Activated T-helper 9 cell treated with anti-CD3 and anti-CD28 coated beads, Interleukin-2, amount 50 U/mL, for 16 hours (primary cell): ENCODE results near the gene SEPTIN2.
A peak's percentile ranks its signal among the peaks of the same experiment; 100 is the strongest.
"Not testable (repeated sequence)": the region's sequence is repeated elsewhere in the genome, so short reads cannot be mapped to it uniquely, and the experiment has no call there.

Experiments
- DNase-seq: peaks from one replicate; pipeline ENCODE4 v3.0.0-alpha.2; 2020; ENCODE audit warnings: low read depth

Gene SEPTIN2

DNA sequence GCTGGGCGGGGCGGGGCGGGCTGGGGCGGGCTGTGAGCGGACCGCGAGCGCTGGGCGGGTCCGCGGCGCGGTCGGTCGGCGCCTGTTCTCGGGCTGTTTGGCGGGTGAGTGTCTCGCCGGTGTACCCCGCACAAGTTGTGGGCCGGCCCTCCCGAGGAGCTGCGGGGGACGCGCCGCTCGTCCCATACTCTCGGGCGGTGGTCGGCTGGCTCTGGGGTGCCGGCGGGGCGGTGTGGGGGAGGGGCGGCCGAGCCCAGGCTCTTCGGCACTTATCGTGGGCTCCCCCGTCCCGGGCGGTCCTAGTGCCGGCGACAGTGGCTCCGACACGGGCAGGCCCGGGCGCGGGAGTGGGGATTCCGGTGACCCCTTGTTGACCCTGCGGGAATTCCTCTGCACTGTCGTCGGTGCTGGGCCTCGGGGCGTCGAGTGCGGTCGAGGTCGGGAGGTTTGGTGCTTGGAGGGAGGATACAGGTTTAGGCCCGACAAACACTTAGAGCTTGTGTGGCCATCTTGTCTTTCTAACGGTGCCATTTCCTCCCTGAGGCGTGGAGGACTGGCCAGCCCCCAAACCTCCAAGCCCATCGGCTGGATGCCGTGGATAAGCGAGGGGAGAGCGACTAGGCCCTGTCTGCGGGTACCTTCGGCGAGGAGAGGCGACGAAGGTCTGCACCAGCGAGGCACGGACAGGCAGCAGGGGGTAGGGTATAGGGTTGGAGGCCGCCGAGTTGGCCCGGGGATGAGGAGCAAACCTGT is at the start of gene SEPTIN2:
TSS of gene SEPTIN2 (plus strand) at position 47 of the 753 bp plus-strand sequence. CDS start 8,308 bp downstream, outside the sequence.
- peak; percentile 71 for DNase-seq

DNA sequence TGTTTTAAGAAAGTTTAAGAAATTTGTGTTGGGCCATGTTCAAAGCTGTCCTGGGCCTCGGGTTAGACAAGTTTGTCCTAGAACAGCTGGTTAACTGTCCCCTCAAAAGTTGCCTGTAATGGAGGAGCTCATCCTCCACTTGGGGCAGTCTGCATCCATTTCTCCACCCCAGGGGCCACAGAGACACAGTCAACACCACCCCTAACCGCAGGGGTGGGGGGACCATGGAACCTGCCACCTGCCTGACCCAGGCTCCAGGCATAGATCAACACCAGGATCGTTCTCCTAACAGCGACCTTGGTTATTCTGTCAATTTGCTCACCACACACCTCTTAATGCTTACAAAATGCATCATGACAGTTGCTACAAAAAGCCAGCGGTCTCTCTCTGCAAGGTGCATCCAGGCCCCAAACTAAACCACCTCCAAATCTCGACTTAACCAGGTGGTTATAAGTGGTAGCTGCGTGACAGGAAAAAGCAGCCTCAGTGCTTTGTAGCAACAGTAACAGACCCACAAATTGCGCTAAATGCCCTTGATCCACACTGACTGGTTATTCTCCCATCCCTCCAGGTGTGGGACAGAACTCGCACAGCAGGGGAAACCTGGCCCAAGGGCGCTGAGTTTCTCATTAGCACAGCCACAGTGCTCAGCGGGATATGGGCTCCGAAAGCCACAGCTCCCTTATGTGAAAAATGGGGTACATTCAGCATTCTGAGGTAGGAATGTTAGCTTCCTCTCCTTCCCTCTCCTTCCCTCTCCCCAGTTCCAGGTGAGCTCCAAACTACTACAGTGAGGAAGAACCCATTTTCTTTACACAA is 48.3 kb upstream of the SEPTIN2 start:
- no peak for DNase-seq

DNA sequence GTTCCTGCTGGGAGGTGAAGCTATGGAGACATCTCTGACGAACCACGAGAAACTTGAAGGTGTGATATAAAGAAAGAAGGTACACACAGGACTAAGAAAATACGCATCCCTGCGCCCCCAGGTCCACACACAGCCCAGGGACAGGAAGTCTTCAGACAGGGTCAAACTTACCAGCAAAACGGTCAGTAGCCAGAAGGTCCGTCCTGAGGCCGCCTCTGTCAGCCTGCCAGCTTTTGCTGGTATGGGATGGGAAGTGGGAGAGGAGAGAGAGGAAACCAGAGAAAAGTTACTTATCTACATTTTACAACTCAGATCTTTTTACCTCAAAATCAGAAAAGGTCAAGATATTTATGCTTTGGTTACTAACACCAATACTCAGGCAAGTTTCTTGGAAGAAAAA is 47.4 kb upstream of the SEPTIN2 start:
- DNase-seq, result no peak

DNA sequence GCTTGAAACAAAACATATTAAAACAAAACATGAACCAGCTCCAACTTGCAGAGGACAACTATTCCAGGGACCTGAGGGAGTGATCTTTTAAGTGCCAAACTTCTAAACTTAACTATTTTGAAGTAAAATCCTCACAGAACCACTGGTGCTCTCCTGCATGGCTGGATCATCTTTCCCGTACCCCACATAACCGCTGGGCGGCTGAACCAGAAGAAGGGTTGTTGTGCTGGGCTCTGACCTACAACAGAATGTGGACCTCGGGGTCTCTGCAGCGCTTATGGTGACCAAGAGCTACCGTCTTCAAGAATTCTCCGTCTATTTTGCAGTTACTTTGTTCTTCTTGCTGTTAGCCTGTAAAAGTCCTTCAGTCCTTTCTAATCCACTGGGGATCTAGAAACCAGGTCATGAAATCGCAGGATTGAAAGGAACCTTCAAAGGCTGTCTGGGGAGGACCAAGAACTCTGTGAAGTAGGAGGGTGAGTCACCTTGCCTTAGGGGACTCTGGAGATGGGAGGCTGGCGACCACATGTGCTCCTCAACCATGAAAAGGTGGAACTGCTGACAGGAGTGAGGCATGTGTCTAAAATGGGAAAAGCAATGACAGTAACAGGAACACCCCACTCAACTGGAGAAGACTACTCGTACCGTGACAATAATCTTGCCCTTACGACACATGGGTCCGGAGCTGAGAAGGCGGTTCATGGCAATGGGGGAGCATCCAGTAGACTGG is 46.8 kb upstream of the SEPTIN2 start:
- no peak for DNase-seq

DNA sequence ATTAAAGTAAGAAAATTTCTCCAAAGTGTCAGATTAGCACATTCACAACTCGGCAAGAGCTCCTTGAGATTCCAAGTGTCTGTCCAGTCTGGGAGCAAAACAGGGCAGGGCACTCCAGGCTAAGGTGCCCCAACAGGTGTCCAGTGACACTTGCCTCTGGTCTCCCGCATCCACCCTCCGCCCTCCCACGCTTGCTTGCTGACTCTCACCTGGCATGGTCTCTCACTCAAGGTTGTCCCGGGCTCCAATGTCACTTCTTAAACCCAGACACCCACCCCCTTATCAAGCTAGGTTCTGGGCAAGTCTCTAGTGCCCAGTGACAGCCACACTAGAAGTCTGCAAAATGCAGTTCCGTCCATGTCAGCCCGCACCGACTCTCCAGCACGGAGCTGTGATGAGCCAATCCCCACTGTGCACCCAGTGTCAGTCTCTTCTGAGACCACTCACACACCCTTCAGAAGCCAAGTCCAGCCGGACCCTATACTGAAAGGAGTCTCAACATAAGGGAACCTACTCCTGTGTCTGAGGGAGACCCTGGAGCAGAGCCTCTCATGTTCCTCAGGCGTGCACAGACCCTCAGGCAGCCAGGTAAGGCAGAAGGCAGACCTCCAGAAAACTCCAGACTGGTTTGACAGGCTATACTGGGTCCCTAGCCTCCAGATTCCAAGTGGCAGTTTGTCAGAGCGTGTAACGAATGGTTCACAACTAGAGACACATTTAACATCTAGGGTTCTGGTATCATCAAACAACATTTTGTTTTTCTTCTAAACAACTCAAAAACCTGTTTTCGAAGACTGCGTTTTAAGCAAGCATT is 45.8 kb upstream of the SEPTIN2 start:
- no peak for DNase-seq

DNA sequence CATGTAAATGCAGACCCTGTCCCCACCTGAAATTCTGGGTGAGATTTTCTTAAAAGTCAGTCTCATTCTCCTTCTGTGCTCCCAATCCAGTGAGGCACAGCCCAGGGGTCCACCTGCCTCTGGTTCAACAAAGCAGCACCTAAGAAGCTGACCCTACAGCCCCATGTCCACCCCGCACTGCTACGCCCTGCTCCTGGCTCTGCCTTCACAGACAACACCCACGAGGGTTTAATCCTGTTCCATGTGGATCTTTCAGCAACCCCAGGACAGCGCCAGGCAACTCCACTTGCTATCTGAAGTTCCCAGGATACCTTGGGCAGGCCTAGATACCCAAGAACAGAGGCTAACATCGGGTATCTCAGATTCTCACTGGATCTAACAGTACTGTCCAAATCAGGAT is 45.2 kb upstream of the SEPTIN2 start:
- DNase-seq, result no peak

DNA sequence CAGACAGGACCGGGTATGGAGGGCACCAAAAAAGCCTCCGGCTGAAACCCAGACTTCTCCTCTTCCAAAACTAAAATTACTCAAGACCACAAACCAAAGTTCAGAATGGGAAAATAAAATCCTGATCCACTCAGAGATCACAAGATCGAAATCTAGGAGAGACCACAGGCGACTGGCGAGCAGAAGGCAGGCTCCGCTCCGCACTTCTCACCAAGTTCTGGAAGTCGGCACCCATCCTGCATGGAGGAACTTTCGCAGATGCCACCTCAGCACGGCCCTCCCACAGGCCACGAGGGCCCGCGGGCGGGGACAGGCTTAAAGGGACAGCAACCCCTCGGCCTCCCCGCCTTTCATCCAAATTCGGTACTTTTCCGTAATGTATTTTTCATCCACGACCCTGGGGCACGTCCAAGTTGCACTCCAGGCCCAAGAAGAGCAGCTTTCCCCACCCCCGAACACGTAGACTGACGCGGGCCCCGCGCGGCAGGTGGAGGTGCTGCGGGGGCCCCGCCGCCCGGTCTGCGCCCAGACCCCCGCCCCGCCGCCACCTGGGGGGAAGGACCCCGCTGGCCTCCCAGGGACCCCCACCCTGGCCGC is 43.9 kb upstream of the SEPTIN2 start:
- DNase-seq, result peak; percentile 40

DNA sequence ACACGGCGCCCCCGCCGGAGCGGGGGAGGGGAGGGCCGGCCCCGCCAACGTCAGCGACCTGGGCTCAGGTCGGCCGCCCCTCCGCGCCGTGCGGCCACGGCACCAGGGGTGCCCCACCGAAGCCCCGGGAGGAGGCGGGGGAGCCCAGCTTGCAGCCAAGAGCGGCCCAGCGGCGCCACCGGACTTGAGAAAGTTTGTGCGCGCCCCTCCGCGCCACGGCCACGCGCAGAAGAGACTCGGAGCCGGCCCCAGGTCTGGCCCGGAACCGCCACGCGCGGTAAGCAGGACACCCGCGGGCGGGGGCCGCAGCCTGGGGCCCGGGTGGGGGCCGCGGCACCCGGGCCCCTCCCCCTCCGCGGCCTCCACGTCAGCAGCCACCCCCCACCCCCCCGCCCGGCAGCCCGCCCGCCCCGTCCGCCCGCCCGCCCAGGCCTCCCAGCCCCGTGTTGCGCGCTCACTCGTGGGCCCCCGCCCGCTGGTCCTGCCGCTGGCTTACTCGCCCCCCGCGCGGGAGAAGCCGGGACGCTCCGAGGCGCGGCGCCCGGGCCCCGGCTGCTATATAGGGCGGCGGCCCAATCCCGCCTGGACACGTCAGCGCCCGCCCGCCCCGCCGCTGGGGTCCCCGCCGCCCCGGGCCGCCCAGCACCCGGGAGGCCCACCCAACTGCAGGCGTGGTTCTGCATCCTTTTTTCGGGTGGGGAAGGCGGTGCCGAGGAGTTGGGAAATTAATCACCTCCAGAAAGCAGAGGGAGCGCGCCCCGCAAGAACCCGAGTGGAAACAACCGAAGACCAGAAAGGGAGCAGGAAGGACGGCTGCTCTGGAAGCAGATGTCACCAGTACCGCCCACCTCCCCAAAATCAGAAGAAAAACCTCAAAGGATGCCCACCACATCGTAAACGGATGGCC is 43.2 kb upstream of the SEPTIN2 start:
- peak; percentile 28 for DNase-seq

DNA sequence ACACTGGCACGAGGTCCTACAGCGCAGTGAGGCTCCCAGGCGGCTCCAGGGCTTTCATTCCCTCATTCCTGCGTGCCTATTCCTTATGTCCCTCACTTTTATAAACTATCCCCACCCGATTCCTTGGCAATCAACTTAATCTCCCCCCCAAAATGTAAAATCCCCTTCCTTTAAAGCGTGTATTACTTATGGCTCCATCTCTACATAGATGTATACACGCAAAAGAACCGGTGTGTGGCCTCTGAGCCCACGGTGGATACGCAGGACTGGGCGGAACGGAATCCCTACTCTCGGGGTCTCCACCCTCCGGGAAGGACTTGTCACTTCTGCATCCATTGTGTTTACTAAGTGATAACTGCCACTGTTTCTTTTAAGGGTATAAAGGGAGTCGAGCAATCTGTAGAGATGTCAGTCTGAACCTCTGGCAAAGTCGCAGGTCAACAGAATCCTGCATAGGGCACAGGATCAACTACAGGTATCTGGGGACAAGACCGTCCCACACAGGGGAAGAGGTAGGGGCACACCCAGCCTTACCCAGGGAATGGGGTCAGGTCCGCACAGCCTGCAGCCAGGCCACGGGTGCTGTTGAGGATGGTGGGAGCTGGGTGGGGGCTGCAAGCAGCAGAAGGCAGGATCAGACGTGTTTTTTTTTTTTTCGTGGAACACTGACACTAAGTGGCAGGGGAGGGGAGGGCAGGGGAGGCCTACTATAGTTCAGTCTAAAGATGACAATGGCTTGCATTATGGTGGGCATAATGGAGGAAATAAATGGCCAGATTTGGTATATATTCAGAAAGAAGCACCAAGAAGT is 42.3 kb upstream of the SEPTIN2 start:
- no peak for DNase-seq

DNA sequence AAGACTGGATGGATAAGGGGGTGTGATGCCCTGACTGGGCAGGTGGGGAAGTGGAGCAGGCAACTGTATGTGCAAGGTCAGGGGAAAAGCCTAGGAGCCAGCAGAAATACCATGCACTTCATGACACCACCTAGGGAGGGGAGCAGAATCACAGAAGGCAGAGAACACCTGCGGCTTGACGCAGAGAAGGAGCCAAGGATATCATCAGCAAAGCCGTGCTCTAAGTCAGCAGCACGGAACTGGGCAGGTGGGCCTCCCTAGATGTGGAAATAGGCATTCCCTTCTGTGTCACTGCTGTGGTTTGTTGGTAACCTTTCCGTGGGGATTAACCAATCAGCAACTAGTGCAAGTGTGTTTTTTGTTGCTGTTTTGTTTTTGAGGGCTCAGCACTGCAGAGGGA is 41.6 kb upstream of the SEPTIN2 start:
- DNase-seq, result no peak

DNA sequence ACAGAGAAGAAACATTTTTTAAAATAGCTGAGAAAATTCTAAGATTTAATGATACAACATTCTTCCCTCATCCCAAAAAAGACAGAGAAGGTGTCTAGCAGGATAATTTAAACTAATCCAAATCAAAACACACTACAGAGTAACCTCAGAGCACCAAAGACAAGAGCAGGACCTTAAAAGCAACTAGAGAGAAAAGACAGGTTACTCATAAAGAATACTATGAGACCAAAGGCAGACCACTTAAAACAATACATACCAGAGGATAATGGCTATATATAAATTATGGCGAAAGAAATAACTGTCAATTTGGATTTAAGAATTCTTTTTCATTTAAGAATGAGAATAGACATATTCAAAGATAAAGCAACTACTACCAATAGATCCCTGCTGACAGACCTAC is 40.2 kb upstream of the SEPTIN2 start:
- DNase-seq, result no peak

DNA sequence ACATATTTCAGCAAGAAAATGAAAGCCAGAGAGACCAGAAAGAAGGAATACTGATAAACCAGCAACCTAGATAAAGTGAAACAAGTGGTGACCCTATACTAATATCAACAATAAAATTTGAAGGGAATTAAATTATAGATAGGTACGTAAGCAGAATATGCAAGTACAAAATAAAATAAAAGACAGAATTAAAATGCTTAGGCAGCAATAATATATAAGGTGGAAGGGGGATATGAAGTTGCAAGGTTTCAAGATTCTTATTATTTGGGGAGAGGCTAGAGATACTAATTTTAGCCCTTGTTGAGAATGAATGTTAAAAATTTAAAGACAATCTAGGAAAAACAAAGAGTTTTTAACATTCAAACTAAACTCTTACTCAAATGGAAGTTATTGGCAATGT is 39.8 kb upstream of the SEPTIN2 start:
- no peak for DNase-seq

DNA sequence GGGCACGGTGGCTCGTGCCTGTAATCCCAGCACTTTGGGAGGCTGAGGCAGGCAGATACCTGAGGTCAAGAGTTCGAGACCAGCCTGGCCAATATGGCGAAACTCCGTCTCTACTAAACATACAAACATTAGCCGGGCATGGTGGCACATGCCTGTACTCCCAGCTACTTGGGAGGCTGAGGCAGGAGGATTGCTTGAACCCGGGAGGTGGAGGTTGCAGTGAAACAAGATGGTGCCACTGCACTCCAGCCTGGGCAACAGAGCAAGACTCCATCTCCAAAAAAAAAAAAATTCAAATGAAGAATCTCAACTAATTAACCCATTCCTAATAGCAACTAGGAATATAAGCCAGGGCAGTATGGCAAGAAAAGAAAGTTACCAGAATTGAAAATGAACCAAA is 37.4 kb upstream of the SEPTIN2 start:
- DNase-seq, result not testable (repeated sequence)

DNA sequence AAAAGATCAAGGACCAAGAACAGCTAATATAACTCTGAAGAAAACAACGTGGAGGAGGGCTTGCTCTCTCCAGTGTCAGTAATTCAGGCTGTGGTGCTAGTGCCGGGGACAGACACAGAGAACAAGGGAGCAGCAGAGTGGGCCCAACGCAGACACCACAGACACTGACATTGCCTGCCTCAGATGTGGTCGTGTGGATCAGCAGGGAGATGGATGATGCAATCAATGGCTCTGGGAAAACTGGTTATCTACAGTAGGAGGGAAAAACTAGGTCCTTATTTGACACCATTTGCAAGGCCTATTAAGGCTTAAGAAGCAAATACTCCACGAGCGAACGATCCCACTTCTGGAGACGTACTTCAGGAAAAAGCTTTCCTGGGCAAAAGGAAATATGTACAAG is 36.3 kb upstream of the SEPTIN2 start:
- DNase-seq, result no peak

DNA sequence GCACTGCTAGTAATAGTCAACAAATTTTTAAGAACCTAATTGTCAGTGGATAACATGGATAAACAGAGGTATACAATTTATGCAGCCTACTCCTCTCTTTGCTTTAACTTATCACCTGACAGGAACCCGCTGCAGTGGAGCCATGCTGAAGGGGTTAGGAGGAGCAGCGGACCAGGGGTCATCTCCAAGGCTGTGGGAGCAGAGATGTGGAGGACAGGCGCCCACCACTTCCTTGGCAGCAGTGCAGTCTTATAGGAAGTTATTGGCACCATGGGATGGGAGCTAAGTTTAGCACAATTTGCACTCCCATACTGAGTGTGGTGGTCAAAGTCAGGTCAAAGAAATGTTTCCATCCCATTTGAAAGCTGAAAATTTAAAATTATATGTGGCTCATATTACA is 35.9 kb upstream of the SEPTIN2 start:
- no peak for DNase-seq

DNA sequence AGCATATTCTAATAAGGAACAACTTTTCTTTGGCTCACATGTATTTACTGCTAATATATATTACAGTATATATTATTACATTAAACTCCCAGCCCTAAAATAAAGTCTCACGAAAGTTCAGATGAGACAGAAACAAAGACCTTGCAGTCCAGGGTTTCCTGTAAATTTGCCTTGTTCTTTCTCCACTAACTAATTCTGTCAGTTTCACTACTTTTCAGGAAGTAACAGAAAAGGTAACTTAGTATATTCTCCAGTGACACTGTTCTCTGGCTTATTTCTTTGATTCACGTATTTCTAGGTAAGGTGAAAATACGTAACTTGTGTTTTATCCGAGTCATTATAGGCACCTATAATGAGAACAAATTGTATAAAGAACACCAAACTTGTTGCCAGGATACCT is 35.4 kb upstream of the SEPTIN2 start:
- DNase-seq, result no peak

DNA sequence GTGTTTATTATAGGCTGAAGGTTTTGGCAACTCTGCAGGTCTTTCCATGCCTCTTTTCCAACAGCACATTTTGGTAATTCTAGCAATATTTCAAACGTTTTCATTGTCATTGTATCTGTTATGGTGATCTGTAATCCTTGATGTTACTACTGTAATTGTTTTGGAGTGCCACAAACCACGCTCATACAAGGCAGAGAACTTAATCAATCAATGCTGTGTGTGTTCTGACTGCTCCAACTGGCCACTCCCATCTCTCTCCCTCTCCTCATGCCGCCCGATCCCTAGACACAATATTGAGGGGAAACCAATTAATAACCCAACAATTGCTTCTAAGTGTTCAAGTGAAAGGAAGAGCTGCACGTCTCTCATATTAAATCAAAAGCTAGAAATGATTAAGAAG is 33.2 kb upstream of the SEPTIN2 start:
- DNase-seq, result no peak

DNA sequence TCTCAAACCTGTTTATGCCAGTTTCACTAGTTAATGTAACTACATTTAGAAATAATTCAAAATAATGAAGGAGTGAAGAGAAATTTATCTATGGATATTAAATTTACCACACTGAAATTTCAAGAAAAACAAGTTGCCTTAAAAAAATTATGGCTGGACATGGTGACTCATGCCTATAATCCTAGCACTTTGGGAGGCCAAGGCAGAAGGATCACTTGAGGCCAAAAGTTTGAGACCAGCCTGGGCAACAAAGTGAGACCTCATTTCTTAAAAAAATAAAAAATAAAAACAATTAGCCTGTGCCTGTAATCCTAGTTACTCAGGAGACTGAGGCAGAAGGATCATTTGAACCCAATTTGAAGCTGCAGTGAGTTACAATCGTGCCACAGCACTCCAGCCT is 30.1 kb upstream of the SEPTIN2 start:
- DNase-seq, result no peak

DNA sequence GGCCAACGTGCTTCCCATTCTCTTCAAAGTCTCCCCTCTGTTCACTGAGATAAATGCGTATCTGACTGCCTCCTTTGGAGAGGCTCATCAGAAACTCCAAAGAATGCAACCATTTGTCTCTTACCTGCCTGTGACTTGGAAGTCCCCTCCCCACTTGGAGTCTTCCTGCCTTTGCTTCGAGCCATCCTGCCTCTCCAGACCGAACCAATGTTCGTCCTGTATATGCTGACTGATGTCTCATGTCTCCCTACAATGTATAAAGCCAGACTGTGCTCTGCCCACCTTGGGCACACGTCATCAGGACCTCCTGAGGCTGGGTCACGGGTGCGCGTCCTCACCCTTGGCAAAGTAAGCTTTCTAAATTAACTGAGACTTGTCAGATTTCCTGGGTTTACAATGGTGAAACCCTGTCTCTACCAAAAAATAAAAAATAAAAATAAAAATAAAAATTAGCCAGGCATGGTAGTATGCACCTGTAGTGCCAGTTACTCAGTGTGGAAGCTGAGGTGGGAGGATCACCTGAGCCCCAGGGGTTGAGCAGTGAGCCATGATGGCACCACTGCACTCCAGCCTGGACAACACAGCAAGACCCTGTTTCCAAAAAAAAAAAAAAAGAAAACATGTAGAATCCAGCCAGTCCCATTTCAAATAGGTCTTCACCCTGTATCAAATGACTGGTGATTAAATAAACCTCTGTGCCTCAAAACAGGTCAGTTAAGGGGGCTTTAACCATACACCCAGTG is 29.2 kb upstream of the SEPTIN2 start:
- no peak for DNase-seq
